HG02678 (cell line): ENCODE measurements around the gene CTXND1.
"Not testable (repeated sequence)": the region's sequence is repeated elsewhere in the genome, so short reads cannot be mapped to it uniquely, and the experiment has no call there.

Experiments
- ATAC-seq: cut with Tn5 transposase; IDR thresholded peaks from one replicate; pipeline ENCODE4 v1.9.1; 2021; ENCODE audit warnings: mild to moderate bottlenecking, moderate library complexity; ENCODE audit not compliant: unreplicated experiment

The CTXND1 gene

DNA sequence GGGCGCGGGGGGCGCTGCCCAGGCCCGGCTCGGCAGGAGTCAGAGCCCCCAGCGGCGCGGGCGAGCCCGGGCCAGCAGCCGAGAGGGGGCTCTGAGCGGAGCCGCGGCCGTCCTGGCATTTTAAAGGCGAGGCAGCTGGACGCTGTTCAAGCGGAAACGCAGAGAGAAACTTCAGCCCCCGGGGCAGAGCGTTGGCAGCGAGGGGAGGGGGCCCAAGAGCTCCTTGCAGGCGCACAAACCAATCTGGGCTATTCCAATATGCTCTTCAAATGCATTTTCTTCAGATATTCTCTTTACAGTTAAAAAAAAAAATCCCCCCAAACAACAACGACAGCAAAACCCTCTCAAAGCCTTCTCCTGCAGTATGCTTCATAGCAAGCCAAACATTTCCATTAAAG is at the start of gene CTXND1:
Gene CTXND1 (minus strand): TSS at position 93 of the 398 bp plus-strand sequence. CDS start 50,264 bp downstream, outside the sequence.
- ATAC-seq = no peak

DNA sequence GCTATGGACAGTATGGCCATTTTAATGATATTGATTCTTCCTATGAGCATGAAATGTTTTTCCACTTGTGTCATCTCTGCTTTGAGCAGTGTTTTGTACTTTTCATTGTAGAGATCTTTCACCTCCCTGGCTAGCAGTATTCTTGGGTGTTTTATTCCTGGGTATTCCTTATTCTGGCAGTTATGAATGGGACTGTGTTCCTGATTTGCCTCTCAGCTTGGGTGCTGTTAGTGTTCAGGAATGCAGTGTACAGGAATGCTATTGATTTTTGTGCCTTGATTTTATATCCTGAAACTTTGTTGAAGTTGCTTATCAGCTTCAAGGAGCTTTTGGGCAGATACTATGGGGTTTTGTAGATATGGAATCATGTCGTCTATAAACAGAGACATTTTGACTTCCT is 49.5 kb upstream of the CTXND1 start:
- no peak for ATAC-seq

DNA sequence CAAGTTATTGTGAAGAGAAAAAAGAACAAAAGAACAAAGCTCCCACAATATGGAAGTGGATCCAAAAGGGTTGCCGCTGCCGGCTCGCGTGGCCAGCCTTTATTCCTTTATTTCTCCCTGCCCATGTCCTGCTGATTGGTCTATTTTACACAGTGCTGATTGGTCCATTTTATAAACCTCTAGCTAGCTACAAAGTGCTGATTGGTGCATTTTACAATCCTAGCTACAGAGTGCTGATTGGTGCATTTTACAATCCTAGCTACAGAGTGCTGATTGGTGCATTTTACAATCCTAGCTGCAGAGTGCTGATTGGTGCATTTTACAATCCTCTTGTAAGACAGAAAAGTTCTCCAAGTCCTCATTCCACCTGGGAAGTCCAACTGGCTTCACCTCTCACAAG is 43.8 kb upstream of the CTXND1 start:
- not testable (repeated sequence) for ATAC-seq

DNA sequence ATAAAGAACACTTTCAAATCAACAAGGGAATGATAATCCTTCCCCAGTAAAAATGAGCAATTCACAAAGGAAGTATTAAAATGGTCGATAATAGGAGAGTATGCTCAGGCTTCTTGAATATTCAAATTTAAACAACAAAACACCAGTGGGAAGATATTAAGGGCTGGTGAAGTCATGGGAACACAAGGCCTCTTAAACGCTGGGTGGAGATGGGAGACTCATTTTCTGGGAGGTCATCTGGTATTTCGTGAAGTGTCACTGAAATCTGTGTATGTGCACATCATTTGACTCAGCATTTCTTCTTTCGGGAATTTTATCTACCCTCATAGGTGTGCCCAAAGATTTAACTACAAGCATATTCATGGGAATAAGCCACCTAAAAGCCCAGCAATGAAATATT is 40.1 kb upstream of the CTXND1 start:
- ATAC-seq = no peak

DNA sequence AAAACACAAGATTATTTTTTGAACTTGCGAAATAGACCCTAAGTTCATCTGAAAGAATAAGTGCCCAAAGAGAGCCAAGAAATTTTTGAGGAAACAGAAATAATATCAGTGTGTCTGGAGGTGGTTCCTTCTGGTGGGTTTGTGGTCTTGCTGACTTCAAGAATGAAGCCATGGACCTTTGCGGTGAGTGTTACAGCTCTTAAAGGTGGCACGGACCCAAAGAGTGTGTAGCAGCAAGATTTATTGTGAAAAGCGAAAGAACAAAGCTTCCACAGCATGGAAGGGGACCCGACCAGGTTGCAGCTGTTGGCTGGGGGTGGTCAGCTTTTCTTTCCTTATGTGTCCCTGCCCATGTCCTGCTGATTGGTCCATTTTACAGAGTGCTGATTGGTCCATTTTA is 38.9 kb upstream of the CTXND1 start:
- not testable (repeated sequence) for ATAC-seq

DNA sequence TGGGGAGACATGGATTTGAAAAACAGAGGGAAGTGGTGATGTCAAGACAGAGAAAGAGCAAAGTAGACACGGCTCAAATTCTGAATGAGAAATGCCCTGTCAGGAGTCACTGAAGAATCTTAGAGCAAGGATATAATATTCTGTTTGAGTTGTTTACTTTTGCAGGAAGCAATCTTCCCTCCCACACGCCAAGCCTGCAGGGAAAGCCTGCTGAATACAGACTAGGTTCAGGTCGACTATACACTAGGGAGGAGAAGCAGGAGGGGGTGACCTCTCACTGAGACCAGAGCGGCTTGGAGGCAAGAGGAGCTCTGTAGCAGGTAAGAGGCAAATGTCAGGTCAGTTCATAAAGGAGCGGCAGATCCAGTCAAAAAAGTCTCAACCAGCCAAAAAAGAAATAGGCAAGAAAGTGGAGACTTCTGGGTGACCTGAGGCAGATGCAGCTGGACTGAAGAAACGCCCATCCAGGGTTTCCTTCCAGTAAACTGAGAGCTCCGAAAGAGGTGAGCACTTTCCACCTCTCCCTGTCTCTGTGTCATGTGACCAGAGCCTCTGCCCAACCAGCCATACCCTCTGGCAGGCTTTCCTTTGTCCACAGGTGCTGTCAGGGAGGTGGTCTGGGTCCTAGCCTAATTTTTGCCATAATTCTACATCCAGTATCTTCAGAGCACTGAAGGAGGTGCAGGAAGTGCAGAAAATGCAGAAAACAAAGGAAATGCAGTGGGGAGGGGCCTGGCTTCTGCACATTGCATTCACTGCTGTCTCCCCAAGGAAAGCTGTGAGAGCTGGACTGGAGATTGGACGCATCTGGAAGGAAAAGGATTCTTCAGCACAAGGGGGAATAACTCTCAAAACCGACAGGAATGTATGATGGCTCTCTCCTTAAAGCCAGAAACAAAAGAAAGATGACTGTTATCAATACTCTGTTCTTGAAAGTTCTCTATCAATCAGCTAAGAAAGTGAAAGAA is 37.8 kb upstream of the CTXND1 start:
- no peak for ATAC-seq

DNA sequence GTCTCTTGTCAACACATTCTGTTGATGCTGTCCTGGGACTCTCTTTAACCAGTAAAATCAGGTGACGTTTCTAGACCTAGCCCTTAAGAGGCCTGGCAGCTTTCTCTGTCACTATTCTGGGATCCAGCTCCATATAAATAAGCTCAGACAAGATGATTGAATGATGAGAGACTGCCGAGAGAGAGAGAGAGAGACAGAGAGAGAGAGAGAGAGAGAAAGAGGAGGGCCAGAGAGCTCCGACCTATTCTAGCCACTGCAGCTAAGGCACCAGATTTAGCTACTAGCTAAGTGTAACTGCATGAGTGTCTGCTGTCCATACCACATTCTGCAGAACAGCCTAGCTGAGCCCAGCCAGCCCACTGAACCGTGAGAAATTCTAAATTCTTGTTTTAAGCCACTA is 36.1 kb upstream of the CTXND1 start:
- ATAC-seq = no peak

DNA sequence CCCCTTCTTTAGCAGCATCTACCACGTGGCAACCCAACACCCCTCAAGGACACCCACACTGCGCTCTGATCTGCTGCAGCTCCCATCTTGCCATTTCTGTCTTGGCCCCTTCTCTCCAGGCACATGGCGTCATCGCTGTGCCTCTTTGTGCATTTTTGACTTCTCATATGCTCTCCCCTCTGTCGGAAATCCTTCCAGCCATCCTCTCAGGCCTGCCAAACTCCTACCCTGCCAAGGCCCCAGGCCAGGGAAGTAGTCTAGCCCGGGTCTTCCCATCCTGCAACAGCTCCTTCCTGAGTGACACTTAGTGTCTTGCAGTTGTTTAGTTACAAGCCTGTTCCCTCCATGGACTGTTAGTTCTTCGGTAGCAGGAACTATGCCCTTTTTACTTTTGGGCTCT is 34.0 kb upstream of the CTXND1 start:
- ATAC-seq = no peak

DNA sequence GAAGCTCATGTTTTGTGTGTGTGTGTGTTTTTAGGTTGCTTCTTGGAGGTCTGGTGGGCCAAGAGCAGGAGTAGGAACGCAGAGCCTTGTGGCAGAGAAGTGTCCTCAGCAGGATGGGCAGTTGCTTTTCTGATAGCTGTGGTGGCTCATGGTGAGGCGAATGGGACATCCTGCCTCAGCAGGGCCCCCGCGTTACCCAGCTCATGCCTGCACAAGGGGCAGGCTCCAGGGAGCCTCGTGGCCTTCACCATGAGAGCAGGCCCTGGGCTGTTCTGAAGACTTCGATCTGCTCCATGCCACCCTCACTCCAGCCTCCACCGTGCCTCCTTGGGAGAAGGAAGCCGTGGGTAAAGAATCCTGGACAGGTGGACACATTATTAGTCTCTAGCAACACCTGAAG is 33.4 kb upstream of the CTXND1 start:
- no peak for ATAC-seq

DNA sequence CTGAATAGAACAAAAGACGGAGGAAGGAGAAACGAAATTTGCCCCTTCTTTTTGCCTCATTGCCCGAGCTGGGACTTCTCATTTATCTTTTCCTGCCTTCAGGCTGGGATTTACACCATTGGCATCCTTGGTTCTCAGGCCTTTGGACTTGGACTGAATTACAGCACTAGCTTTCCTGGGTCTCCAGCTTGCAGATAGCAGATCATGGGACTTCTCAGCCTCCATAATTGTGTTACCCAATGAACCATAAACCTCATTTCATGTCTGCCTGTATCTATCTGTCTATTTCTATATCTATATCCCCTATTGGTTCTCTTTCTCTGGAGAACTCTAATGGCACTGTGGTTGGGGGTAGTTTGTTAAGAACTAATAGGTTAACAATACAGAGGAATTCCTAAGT is 31.5 kb upstream of the CTXND1 start:
- ATAC-seq = no peak

DNA sequence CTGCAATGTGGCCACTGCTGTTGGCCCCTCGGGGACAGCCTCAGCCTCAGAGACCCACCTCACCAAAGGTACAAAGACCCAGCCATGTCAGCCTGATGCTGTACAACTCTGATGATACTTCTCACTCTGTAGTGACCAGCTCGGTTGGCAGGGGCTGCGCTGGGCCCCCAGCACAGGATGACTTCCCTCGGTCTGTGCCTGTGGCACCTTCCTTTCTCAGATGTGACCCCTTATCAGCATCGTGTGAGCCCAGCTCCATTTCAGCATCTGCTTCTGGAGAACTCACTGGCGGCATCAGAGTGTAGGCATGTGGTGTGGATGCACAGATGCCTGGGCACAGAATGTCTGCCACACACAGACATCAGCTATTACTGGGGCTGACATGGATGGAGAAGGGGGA is 25.1 kb upstream of the CTXND1 start:
- ATAC-seq = no peak

DNA sequence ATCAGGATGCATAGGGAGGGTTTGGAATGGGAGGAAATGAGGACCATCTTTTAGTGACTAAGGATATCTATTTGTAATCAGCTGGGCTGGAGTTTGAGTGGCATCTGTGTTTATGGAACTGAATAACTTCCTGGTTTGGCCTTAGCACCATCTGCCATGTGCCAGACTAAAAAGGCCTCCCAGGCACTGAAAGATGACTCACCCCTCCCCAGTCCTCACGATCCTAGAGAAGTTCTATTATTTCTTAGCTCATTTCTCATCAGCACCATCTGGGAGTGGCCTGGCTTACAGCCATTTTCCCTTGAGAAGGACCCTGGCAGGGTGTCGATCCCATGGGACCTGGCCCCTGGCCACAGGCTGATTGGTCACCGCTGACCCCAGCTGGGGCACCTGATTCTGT is 23.9 kb upstream of the CTXND1 start:
- no peak for ATAC-seq

DNA sequence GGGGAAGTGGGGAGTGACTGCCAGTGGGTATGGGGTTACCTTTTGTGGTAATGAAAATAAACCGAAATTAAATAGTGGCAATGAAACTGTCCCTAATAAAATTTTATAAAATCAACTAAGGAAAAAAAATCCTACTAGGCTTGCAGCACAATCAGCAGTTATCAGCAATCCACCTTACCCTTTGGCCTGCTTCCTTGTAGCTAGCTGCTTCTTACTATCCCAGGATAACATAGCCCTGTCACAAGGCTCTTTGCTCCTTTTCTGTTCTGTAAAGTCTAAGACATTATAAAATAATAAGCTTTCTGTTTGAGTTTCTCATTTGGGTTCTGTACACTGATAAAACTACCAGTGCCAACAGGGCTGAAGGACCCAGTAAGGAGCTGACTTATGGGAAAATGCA is 23.0 kb upstream of the CTXND1 start:
- no peak for ATAC-seq

DNA sequence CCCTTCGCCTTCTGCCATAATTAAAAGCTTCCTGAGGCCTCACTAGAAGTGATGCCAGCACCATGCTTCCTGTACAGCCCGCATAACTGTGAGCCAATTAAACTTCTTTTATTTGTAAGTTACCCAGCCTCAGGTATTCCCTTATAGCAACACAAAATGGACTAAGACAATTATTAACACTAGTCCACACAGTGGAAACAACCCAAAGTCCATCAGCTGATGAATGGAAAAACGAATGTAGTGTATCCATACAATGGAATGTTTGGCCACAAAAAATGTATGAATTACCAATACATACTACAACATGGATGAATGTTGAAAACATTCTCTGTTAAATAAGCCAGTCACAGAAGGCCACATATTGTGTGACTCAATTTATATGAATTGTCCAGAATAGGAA is 22.5 kb upstream of the CTXND1 start:
- ATAC-seq = no peak

DNA sequence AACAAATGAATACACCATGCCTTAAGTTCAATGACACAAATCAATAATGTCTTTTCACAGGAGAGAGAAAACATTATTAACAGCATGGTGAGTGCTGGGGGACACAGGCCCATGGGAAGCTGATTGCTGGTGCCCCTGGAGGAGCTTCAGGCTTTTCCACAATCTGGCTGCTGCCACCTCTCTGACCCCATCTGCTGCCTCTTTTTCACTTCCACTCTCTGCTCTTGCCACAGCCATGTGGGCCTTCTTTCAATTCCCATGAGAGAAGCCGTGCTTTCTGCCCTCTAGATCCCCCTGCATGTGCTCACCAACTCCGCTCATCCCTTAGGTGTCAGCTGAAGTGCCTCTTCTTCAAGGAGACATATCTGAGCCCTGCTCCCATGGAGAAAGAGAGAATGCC is 21.0 kb upstream of the CTXND1 start:
- ATAC-seq = no peak

DNA sequence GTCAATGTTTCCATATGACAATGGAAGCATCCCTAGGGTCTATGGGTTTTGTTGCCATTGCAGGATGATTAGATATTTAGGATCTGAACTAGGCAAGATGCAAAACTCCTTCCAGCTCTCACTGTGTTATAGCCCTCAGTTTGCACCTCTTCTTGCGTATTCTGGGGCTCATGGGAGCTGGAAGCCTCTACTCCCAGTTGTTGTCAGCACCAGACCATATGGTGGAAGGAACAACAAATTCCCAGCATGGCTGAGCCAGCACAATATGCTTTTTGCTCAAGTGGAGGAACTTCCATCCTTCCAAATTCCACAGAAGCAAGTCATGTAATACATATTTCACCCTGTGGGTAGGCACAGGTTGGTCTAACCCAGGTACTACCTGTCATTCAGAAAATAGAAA is 18.5 kb upstream of the CTXND1 start:
- ATAC-seq = no peak

DNA sequence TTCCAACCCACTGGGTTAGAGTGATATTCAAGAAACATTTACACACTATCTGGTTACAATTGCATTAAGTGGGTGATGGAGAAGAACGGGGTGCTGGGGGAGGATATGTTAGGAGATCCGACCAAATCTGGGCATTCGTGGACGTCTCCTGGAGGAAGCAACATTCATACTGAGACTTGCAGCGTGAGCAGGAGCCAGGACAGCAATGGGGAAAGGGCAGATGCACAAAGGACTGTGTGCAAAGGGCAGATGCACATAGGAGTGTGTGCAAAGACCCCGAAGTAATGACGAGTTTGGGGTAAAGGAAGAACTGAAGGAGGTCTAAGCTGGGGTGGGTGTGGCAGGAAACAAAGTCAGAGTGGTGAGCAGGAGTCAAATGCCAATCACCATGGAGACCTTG is 16.1 kb upstream of the CTXND1 start:
- ATAC-seq = no peak

DNA sequence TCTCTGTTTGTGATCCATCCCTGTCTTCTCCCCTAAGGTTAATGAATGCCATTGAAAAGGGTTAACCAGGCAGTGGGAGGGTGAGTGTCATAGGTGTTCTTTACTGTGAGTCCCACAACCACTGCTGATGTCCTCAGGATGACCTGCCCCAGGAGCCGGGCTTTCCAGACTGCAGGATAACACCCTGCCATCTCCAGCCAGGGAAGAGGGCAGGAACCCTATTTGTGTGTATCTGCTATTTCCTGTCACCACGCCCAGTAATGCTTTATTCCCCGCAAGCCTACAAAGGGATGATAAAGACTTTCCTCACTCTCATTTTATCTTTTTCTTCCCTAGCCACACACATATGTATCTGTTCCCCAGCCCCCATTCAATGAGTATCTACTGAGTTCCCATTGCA is 15.6 kb upstream of the CTXND1 start:
- no peak for ATAC-seq

DNA sequence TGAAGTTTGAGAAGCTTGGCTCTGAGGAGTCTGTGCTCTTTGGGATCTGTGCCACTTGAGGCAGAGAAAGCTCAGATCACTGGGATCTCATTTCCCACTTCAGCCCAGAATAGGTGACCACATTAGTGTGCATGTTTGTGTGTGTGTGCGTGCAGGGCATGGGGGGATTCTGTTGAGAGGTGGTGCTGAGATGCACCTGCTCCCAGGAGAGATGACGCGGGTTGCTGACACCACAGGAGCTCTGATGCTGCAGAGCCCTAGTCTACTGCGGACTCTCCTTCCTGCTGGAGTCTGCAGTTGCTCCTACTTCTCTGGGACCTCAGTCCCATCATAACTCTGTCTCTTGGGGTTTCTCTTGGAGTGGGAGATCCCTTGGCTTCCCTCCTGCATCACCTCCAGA is 14.7 kb upstream of the CTXND1 start:
- no peak for ATAC-seq

DNA sequence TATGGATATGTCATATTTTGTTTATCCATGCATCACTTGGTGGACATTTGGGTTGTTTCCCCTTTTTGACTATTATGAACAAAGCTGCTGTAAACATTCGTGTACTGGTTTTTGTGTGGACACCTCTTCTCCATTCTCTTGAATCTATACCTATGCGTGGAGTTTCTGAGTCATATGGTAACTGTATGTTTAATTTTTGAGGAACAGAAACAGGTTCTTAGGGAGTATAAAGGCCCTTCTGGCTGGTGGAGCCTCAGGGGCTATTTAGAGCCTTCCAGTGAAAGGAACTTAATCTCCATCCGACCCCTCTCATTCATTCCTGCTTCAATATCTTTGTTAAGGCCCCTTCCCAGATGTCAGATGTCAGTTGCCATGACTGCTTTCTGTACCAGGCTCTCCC is 14.1 kb upstream of the CTXND1 start:
- ATAC-seq = no peak

DNA sequence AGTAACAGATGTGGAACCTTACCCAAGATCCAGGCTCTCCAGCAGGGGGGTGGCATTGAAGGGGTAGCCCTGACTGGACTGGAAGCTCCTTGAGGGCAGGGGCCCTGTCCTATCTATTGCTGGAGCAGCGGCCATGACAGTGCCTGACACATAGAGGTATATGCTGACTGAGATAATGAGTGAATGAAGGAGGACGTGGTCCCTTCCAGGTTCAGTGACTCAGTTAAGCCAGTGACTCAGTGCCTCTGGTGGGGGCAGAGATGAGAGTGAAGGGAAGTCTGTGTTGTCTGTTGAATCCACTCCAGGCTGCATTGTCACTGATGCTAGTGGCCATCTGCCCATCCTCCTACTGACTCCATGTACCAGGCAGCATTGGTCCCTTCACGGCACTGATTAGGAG is 13.0 kb upstream of the CTXND1 start:
- no peak for ATAC-seq

DNA sequence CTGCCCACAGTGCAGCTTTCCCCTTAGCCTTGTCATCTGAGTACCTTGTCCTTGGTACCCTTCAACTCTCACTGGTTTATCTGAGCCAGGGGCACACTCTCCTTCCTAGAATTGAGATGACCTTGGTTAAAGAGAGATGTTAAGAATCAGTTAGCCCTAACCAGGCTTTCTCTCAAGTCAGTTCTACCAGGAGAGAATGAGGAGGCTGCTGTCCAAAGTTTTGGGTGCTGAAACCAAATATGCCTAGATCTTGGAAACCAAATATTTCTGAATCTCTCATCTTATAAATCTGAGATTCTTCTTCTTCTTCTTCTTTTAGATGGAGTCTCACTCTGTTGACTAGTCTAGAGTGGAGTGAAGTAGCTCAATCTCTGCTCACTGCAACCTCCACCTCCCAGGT is 12.0 kb upstream of the CTXND1 start:
- no peak for ATAC-seq

DNA sequence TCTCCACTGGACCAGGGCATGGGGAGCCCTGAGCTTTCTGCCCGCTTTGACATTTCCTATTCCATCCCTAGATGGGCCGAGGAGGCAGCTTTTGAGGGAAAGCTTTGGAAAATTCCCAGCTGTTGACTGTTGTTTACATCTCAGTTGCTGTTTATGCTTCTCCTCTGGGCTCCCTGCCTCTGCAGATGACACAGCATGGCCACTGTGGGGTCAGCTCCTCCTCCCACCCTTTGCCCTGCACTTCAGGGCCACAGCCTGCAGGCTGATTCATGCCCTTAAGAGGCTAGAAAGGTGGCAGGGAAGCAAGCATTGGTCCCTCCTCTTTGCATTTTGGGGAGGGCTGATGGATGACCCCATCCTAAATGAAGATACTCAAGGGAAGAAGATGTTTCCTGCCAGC is 8.5 kb upstream of the CTXND1 start:
- no peak for ATAC-seq
